Measurements from ENCODE around the gene DAW1. TPM values are rescaled to one million over a fixed set of nuclear protein-coding genes. Genes with fewer than 3 reads are reported as not detected.

The DAW1 gene
- total RNA-seq, 2 donors from 2014 or later, result not detected

DNA sequence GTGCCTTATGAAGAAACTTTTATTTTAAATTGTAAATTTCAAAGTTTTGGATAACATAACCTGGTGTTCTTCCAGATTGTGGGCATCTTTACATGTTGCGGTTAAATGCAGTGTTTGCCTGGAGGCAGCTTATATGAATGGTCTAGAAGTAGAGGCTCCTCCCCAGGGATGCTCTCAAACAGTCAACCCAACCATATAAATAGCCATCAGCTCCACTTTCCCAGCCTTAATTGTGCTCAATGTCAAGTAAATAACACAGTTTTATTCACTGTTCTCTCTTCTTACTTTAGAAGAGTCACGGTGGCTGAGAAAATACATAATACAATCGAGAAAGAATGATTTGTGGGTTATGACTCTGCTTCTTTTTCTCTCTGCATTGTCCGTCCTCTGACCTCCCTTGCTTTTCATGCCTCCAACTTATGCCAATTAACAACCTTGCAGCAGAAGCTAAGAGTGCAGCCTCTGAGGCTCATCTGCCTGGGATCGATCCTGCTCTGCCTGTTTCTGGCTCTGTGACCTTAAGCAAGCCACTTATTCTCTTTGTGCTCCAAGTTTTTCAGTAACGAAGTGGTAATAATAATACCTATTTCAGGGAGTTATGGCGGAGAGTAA, 100.3 kb downstream of the DAW1 start:
- no peak overlapping the region for H3K27ac ChIP-seq
- no peaks in the 10 kb centered on the region for H3K36me3 ChIP-seq
- no peaks in the 10 kb centered on the region for H3K27me3 ChIP-seq
- no peak overlapping the region for H3K9ac ChIP-seq (ENCODE audit: low read depth in 2 of 2, low read length in 2 of 2)
- no peaks in the 10 kb centered on the region for H3K9me3 ChIP-seq
- intact Hi-C loops (cut with DNase I), result no loop called here
- TF ChIP-seq CTCF (IDR thresholded peaks at IDR 0.05), result no peak
- no peak overlapping the region for H3K4me3 ChIP-seq
- H3K4me1 ChIP-seq, result no peaks in the 10 kb centered on the region
- no peak for DNase-seq

GRCh38 chr2:227973241-227973640, 101.8 kb downstream of the DAW1 start:
- no peaks in the 10 kb centered on the region for H3K36me3 ChIP-seq
- H3K4me3 ChIP-seq, result no peak overlapping the region
- TF ChIP-seq CTCF (IDR thresholded peaks at IDR 0.05), result no peak
- H3K27me3 ChIP-seq, result no peaks in the 10 kb centered on the region
- H3K9me3 ChIP-seq, result no peaks in the 10 kb centered on the region
- H3K4me1 ChIP-seq, result no peaks in the 10 kb centered on the region
- H3K27ac ChIP-seq, result no peak overlapping the region
- DNase-seq, result no peak
- intact Hi-C loops (cut with DNase I), result no loop called here
- no peak overlapping the region for H3K9ac ChIP-seq (ENCODE audit: low read depth in 2 of 2, low read length in 2 of 2)

Other genes starting within 250 kb of the DAW1 start
- gene SCYGR5, start 204.8 kb upstream of the DAW1 start, total RNA-seq, result not detected
- 10 to 100 TPM in 1 of 2 donors, 1 to 10 TPM in 1; 6.4 to 19.6 TPM for gene SLC19A3, start 153.6 kb upstream of the DAW1 start, total RNA-seq
- gene SCYGR6, start 146.9 kb upstream of the DAW1 start, total RNA-seq, result not detected
- not detected for gene SCYGR7, start 143.3 kb upstream of the DAW1 start, total RNA-seq
- not detected for gene SCYGR8, start 125.7 kb upstream of the DAW1 start, total RNA-seq
- 10 to 100 TPM; 11.5 to 43.5 TPM for gene CCL20, start 57.8 kb upstream of the DAW1 start, total RNA-seq

Measured in colonic mucosa (tissue), 4 donors.